RWPE2 (cell line): Measurements from ENCODE around the gene RPS6KA4.
A peak's percentile ranks its signal among the peaks of the same experiment; 100 is the strongest.

Source experiments
- ATAC-seq: fragments of 200-7000 bp; cut with Tn5 transposase; 3 replicates; pipeline ENCODE4 v1.9.1; 2021; ENCODE audit warnings: low read depth
- DNase-seq: peaks from one replicate; pipeline ENCODE4 v3.0.0-alpha.2; 2020; ENCODE audit warnings: low spot score
- H3K27ac ChIP-seq: fragments of 450-650 bp; 2 replicates; pipeline ENCODE4 v1.5.1; 2017; ENCODE audit warnings: mild to moderate bottlenecking; ENCODE audit not compliant: poor library complexity, severe bottlenecking
- H3K27me3 ChIP-seq: fragments of 250-450 bp; sonication (Bioruptor Pico); 2 replicates; pipeline ENCODE4 v1.5.1; 2021; ENCODE audit warnings: mild to moderate bottlenecking, moderate library complexity; ENCODE audit not compliant: insufficient read depth, poor library complexity, severe bottlenecking
- H3K36me3 ChIP-seq: fragments of 250-450 bp; sonication (Bioruptor Pico); 2 replicates; pipeline ENCODE4 v1.5.1; 2020; ENCODE audit warnings: low read depth, mild to moderate bottlenecking, moderate library complexity
- H3K4me1 ChIP-seq: fragments of 250-450 bp; sonication (Bioruptor Pico); 2 replicates; pipeline ENCODE4 v1.5.1; 2021; ENCODE audit warnings: mild to moderate bottlenecking, moderate library complexity; ENCODE audit not compliant: insufficient read depth, poor library complexity, severe bottlenecking
- H3K4me3 ChIP-seq: fragments of 250-450 bp; sonication (Bioruptor Pico); 2 replicates; pipeline ENCODE4 v1.5.1; 2021; ENCODE audit warnings: mild to moderate bottlenecking, moderate library complexity; ENCODE audit not compliant: severe bottlenecking
- H3K9me3 ChIP-seq: fragments of 250-450 bp; sonication (Bioruptor Pico); 2 replicates; pipeline ENCODE4 v1.5.1; 2021; ENCODE audit warnings: mild to moderate bottlenecking, moderate library complexity; ENCODE audit not compliant: severe bottlenecking
- CTCF ChIP-seq: fragments of 450-650 bp; IDR thresholded peaks from one replicate; pipeline ENCODE4 v1.5.1; 2017; ENCODE audit warnings: mild to moderate bottlenecking, moderate library complexity; ENCODE audit not compliant: poor library complexity, severe bottlenecking

The RPS6KA4 gene

GRCh38 chr11:64358907-64359711 is at the start of gene RPS6KA4:
TSS of gene RPS6KA4 (plus strand) at chr11:64359162. CDS start at chr11:64359236, 74 bp downstream.
- H3K9me3 ChIP-seq = no peaks in the 10 kb centered on the region
- peaks cover 21% of the 10 kb centered on the region for H3K4me1 ChIP-seq
- ATAC-seq (peak; percentile 63), DNase-seq (peak; percentile 69)
- peak within 1 kb of the TSS; percentile 70 for H3K4me3 ChIP-seq
- TF ChIP-seq CTCF = no peak
- H3K36me3 ChIP-seq = peaks cover 43% of the 10 kb centered on the region
- peak within 1 kb of the TSS; percentile 97 for H3K27ac ChIP-seq
- no peaks in the 10 kb centered on the region for H3K27me3 ChIP-seq

GRCh38 chr11:64312947-64313346 is 46.0 kb upstream of the RPS6KA4 start:
- ATAC-seq (no peak), DNase-seq (peak; percentile 56)
- H3K36me3 ChIP-seq = peaks cover 27% of the 10 kb centered on the region
- no peak overlapping the region for H3K4me3 ChIP-seq
- peaks cover 8% of the 10 kb centered on the region for H3K4me1 ChIP-seq
- peak overlapping the region; percentile 82 for H3K27ac ChIP-seq
- no peak for TF ChIP-seq CTCF
- no peaks in the 10 kb centered on the region for H3K9me3 ChIP-seq
- H3K27me3 ChIP-seq = no peaks in the 10 kb centered on the region

GRCh38 chr11:64313491-64314145 is 45.3 kb upstream of the RPS6KA4 start:
- ATAC-seq = no peak
- H3K4me3 ChIP-seq = no peak overlapping the region

GRCh38 chr11:64314146-64314804 is 44.7 kb upstream of the RPS6KA4 start:
- ATAC-seq (no peak), DNase-seq (no peak)
- Histone ChIP-seq H3K27ac (peak overlapping the region; percentile 82), H3K4me1 (peaks cover 9% of the 10 kb centered on the region), H3K9me3 (no peaks in the 10 kb centered on the region), H3K4me3 (no peak overlapping the region), H3K36me3 (peaks cover 24% of the 10 kb centered on the region), H3K27me3 (no peaks in the 10 kb centered on the region)
- no peak for TF ChIP-seq CTCF

More at GRCh38 chr11:64313491-64314145, 45.3 kb upstream of the RPS6KA4 start:
- Histone ChIP-seq H3K4me1 (peaks cover 8% of the 10 kb centered on the region), H3K27me3 (no peaks in the 10 kb centered on the region), H3K9me3 (no peaks in the 10 kb centered on the region), H3K36me3 (peaks cover 24% of the 10 kb centered on the region), H3K27ac (peak overlapping the region; percentile 82)
- DNase-seq = peak; percentile 67
- TF ChIP-seq CTCF = no peak
